ENCODE data around the gene RUFY3.
"Not testable (repeated sequence)": the region's sequence is repeated elsewhere in the genome, so short reads cannot be mapped to it uniquely, and the experiment has no call there.

RUFY3 gene

GRCh38 chr4:70840631-70841030, 118.9 kb downstream of the RUFY3 start:
- not testable (repeated sequence) for DNase-seq (ENCODE audit: low read depth)

DNA sequence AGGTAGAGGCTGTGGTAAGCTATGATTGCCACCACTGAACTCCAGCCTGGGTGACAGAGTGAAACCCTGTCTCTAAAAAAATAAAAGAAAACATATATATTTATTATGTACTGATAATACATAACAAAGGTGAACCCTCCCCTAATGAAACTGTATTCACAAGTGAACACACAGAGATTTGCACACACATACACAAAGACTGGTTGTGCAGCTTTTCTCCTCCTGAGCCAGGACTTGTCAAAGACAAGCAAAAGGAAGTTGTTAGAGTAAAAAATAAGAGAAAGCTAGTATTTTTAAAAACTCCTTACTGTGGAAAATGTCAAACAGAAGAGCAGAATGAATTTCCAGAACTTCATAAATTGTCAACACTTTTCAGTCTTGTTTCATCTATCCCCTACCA, 119.4 kb downstream of the RUFY3 start:
- no peak for DNase-seq (ENCODE audit: low read depth)

DNA sequence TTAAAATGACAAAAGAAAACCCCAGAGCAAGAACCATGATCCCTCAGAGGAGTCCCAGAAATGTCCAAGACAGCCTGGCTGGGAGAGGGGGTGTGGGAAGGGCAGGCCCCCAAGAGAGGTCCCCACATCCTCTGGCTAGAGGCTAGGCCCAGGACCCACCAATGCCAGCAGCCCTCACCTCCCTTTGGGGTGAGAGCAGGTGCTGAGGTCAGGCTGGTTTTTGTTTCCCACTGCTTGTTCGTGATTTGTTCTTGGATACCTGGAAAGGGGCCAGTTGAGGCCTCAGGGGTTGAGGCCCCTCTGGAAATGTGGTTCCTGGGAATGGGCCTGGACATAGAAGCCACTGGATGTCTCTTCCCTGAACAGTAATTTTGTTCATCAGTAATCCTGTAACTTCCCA, 120.2 kb downstream of the RUFY3 start:
- DNase-seq (ENCODE audit: low read depth), result no peak

DNA sequence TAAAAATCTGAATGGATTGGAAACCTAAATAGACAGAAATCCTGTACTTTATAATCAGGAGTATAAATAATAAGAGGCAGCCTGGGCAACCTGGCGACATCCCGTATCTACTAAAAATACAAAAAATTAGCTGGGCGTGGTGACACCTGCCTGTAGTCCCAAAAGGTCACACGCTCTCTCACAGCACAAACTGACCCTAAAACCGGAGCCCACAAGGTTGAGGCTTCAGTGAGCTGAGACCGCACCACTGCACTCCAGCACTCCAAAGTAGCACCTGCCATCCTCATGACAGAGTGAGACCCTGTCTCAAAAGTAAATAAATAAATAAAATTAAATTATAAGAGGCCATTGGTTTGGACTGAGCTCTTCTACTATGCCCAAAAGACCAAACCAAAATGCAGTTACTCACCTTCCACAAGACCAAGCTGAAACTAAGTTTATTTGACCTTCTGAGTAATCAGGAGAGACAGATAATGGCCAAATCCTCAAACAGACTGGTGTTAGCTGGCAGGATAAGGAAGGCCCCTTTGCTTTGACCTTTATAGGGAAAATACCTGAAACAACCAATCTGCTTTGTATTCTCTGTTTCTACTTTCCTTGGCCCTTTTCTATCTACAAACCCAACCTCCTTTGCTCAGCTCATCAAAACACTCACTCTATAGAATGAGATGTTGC, 121.1 kb downstream of the RUFY3 start:
- no peak for DNase-seq (ENCODE audit: low read depth)

DNA sequence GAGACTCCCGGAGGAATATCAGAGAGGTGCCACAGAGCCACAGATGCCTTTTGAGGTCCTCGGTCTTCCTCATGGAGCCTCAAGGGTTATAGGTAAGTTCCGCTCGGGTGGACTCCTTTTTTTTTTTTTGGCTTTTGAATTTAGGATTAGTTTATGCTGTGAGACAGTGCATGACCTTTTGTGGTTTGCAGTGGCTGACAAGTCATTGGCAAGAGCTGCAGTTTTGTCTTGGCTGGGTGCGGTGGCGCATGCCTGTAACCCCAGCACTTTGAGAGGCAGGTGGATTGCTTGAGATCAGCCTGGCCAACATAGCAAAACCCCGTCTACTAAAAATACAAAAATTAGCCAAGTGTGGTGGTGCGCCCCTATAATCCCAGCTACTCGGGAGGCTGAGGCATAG, 122.4 kb downstream of the RUFY3 start:
- DNase-seq (ENCODE audit: low read depth), result no peak

GRCh38 chr4:70849291-70849690, 127.5 kb downstream of the RUFY3 start:
- DNase-seq (ENCODE audit: low read depth), result no peak

DNA sequence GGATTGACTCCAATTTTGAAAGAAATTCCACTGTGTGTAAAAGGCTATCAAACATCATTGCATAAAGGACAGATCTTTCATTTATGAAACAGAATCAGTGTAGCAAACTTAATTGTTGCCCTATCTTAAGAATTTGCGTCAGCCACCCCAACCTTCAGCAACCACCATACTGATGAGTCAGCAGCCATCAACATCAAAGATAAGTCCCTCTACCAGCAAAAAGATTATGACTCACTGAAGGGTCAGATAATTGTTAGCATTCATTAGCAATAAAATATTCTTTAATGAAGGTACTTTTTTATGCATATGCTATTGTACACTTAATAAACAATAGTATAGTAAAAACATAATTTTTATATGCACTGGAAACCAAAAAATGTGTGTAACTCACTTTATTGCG, 133.7 kb downstream of the RUFY3 start:
- no peak for DNase-seq (ENCODE audit: low read depth)
